ENCODE measurements around the gene ROBO1.

Gene ROBO1

GRCh38 chr3:79664455-79664854 is 103.3 kb downstream of the ROBO1 start:
- no peak for DNase-seq

- DNase-seq, result no peak
These were observed 105.9 kb downstream of the ROBO1 start for GRCh38 chr3:79661896-79662295.

GRCh38 chr3:79657076-79657475 is 110.7 kb downstream of the ROBO1 start:
- no peak for DNase-seq

GRCh38 chr3:79654019-79654418 is 113.8 kb downstream of the ROBO1 start:
- no peak for DNase-seq

GRCh38 chr3:79653266-79653830 is 114.5 kb downstream of the ROBO1 start:
- DNase-seq, result no peak

- no peak for DNase-seq
These were observed 116.2 kb downstream of the ROBO1 start for GRCh38 chr3:79651536-79652065.

- no peak for DNase-seq
These were observed 127.9 kb downstream of the ROBO1 start for GRCh38 chr3:79639855-79640254.

- no peak for DNase-seq
These were observed 131.4 kb downstream of the ROBO1 start for GRCh38 chr3:79636372-79636771.

GRCh38 chr3:79632842-79633241 is 135.0 kb downstream of the ROBO1 start:
- DNase-seq, result no peak

GRCh38 chr3:79618883-79619282 is 148.9 kb downstream of the ROBO1 start:
- no peak for DNase-seq

GRCh38 chr3:79606414-79606813 is 161.4 kb downstream of the ROBO1 start:
- DNase-seq, result no peak

- DNase-seq, result no peak
These were observed 163.1 kb downstream of the ROBO1 start for GRCh38 chr3:79604681-79605080.

GRCh38 chr3:79602385-79602784 is 165.4 kb downstream of the ROBO1 start:
- DNase-seq, result no peak

GRCh38 chr3:79598594-79598993 is 169.2 kb downstream of the ROBO1 start:
- DNase-seq, result peak; percentile 54

GRCh38 chr3:79597709-79598108 is 170.1 kb downstream of the ROBO1 start:
- DNase-seq, result no peak

- no peak for DNase-seq
These were observed 180.6 kb downstream of the ROBO1 start for GRCh38 chr3:79587150-79587549.

GRCh38 chr3:79586232-79586631 is 181.6 kb downstream of the ROBO1 start:
- no peak for DNase-seq

- DNase-seq, result no peak
These were observed 194.9 kb downstream of the ROBO1 start for GRCh38 chr3:79572930-79573329.

GRCh38 chr3:79568938-79569337 is 198.9 kb downstream of the ROBO1 start:
- DNase-seq, result no peak

GRCh38 chr3:79564192-79564591 is 203.6 kb downstream of the ROBO1 start:
- no peak for DNase-seq

- no peak for DNase-seq
These were observed 207.1 kb downstream of the ROBO1 start for GRCh38 chr3:79560698-79561097.

- no peak for DNase-seq
These were observed 208.9 kb downstream of the ROBO1 start for GRCh38 chr3:79558943-79559342.

GRCh38 chr3:79555655-79556054 is 212.1 kb downstream of the ROBO1 start:
- no peak for DNase-seq

GRCh38 chr3:79551997-79552396 is 215.8 kb downstream of the ROBO1 start:
- no peak for DNase-seq

- DNase-seq, result no peak
These were observed 216.4 kb downstream of the ROBO1 start for GRCh38 chr3:79551321-79551892.

All from NCI-H2029 (cell line).